Heart right ventricle (tissue), 16 donors: Measurements from ENCODE around the gene GPR107. TPM values are rescaled to one million over a fixed set of nuclear protein-coding genes. Genes with fewer than 3 reads are reported as not detected.

Experiments
- ATAC-seq, 8 donors: fragments of 200-7000 bp; cut with Tn5 transposase; one replicate each; pipeline ENCODE4 v1.9.1; 2020; ENCODE audit warnings: mild to moderate bottlenecking in 8 of 8, moderate library complexity in 8 of 8, moderate number of reproducible peaks in 1 of 8
- DNase-seq, 2 donors: peaks; one replicate each; pipeline ENCODE4 v3.0.0-alpha.2; 2020
- H3K27ac ChIP-seq, 10 donors: fragments of 200-600 bp; sonication (generic) in 2 of 10; one replicate each; pipeline versions ENCODE4 v1.5.0 to v1.8.0; 2020 to 2022; ENCODE audit warnings: mild to moderate bottlenecking in 3 of 10
- H3K27me3 ChIP-seq, 7 donors: fragments of 200-600 bp; one replicate each; pipeline ENCODE4 v1.8.0; 2021 to 2022; ENCODE audit warnings: mild to moderate bottlenecking in 2 of 7
- H3K36me3 ChIP-seq, 9 donors: fragments of 200-600 bp; sonication (generic) in 1 of 9; one replicate each; pipeline versions ENCODE4 v1.5.0 to v1.8.0; 2020 to 2022; ENCODE audit warnings: mild to moderate bottlenecking in 2 of 9
- H3K4me1 ChIP-seq, 9 donors: fragments of 200-600 bp; sonication (generic) in 1 of 9; one replicate each; pipeline versions ENCODE4 v1.5.0 to v1.8.0; 2020 to 2022; ENCODE audit warnings: mild to moderate bottlenecking in 4 of 9
- H3K4me3 ChIP-seq, 10 donors: fragments of 200-600 bp; sonication (generic) in 2 of 10; one replicate each; pipeline versions ENCODE4 v1.5.0 to v1.8.0; 2020 to 2022; ENCODE audit warnings: mild to moderate bottlenecking in 7 of 10, moderate library complexity in 2 of 10
- H3K9me3 ChIP-seq, 11 donors: fragments of 200-600 bp in 10 of 11; sonication (generic) in 2 of 11; one replicate each; pipeline versions ENCODE4 v1.5.0 to v1.8.0; 2013 to 2022; ENCODE audit warnings: mild to moderate bottlenecking in 2 of 11, control low read depth in 1 of 11, moderate library complexity in 1 of 11
- WGBS, 2 donors: extraction: QIAGEN DNeasy Blood & Tissue Kit; methylation state at CpG; one replicate each; pipeline ENCODE4 v1.1.7; 2013; ENCODE audit warnings: inconsistent platforms in 1 of 2; 5-methylcytosine and 5-hydroxymethylcytosine counted together
- intact Hi-C, 10 donors: fragments of 100-400 bp; cut with DNase I; formaldehyde crosslinking; loops; one replicate each; pipeline versions ENCODE4 v1.11.1 to v1.14.2; 2022
- polyA plus RNA-seq, 2 donors: library from polyadenylated mRNA; stranded (reverse); fragments of 200-250 nt; gene quantifications; one replicate each; pipeline ENCODE4 v1.2.3, GENCODE V29; 2013
- total RNA-seq, 10 donors: library from RNA; stranded (reverse); fragmentation: NEBNext Ultra II Directional in 3 of 10; extraction: Animal tissue kit (Norgen Biotek cat#: 25700) in 3 of 10; gene quantifications; one replicate each; pipeline versions ENCODE4 v1.2.1 to v1.2.4, GENCODE V29; 2021 to 2023
- TF ChIP-seq, protein P1 (sequence below), 9 donors: fragments of 200-600 bp; sonication (generic) in 2 of 9; IDR thresholded peaks; one replicate each; pipeline versions ENCODE4 v1.5.0 to v1.8.0; 2021 to 2022; ENCODE audit warnings: antibody characterized with exemption in 9 of 9, mild to moderate bottlenecking in 5 of 9, moderate library complexity in 1 of 9
- donor health status: Arrhythmogenic right ventricular cardiomyopathy.
- donor health status: ischemic (EF 13 %, LVEDD 7.1; RV severe dilation, severe dysfunction).
- donor health status: healthy with polysubstance abuse.
- donor health status: DM: no; HTN: yes; CAD: no.
- donor health status: DM: no; HTN: no; CAD: no.
- donor health status: ischemic (EF 25% LVEDD 6.9; RV normal size, moderate dysfunction).
- donor health status: ischemic (EF 25% LVEDD 5.7; RV mildly dilated, moderate dysfunction).
- donor health status: healthy.
- donor health status: DM: yes; HTN: yes; CAD: no.
- donor health status: Ischemic cardiomyopathy.
- donor health status: ischemic (EF 35%, LVEDD 5.7; RV mildly dilated, moderate dysfunction).
- donor health status: nonischemic (EF 11% LVEDD 7.7; RV severe dilation, severe dysfunction).
- donor health status: DM: yes; HTN: yes; CAD: no.
- donor health status: PGD.
- donor health status: ischemic (EF 29% LVEDD 5.4; RV normal size, mild dysfunction).
- donor health status: nonischemic (EF 23%, LVEDD 6.1; RV moderate dilation, normal function).

The GPR107 gene
- total and polyA plus RNA-seq, 12 donors, result 6.7 to 35.6 (median 23.9) TPM

DNA sequence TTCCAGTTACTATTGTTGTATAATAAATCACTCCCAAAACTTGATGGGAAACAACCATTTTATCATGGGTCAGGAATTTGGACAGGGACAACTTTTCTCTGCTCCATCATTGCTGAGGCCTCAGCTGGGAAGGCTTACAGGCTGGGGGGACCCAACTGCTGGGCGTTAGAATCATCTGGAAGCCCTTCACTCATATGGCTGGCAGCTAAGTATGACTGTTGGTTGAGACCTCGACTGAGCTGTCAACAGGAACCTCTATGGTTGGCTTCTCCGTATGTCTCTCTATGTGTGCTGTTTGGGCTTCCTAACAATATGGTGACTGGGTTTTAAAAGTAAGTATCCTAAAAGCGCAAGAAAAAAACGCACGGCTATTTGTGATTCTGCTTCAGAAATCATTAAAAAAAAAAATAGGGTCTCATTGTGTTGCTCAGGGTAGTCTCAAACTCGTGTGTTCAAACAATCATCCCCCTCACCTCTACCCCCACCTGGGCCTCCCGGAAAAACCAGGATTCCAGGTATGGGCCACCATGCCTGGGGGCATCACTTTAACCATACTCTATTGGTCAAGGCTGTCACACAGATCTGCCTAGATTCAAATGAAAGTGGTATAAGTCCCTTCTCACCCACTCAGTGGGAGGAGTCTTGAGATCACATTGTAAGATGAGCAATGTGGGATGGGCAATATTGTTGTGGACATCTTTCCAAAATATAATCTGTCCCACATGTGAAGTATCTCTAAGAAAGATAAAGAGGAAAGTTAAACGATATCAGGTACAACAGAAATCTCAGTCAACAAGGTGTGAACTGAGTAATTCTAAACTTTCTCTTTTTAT is 26.0 kb upstream of the GPR107 start:
- Histone ChIP-seq H3K4me3 (no peak overlapping the region), H3K27me3 (no peaks in the 10 kb centered on the region), H3K9me3 (peaks cover 0 to 10% (median 0%) of the 10 kb centered on the region in 11 donors), H3K27ac (peak overlapping the region in 1 of 10 donors; percentile 24), H3K4me1 (peaks cover 0 to 97% (median 45%) of the 10 kb centered on the region in 9 donors), H3K36me3 (no peaks in the 10 kb centered on the region)
- ATAC-seq (no peak), DNase-seq (no peak)
- intact Hi-C loops, result loop anchor here in 1 of 10 donors (10.0 kb wide), 1 partner anchor 53 kb away; no protein-coding TSS in a partner anchor
- WGBS, 2 donors, result 90% methylated on average over 9 of the region's 9 CpGs
- TF ChIP-seq, protein P1, sequence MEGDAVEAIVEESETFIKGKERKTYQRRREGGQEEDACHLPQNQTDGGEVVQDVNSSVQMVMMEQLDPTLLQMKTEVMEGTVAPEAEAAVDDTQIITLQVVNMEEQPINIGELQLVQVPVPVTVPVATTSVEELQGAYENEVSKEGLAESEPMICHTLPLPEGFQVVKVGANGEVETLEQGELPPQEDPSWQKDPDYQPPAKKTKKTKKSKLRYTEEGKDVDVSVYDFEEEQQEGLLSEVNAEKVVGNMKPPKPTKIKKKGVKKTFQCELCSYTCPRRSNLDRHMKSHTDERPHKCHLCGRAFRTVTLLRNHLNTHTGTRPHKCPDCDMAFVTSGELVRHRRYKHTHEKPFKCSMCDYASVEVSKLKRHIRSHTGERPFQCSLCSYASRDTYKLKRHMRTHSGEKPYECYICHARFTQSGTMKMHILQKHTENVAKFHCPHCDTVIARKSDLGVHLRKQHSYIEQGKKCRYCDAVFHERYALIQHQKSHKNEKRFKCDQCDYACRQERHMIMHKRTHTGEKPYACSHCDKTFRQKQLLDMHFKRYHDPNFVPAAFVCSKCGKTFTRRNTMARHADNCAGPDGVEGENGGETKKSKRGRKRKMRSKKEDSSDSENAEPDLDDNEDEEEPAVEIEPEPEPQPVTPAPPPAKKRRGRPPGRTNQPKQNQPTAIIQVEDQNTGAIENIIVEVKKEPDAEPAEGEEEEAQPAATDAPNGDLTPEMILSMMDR (IDR thresholded peaks at IDR 0.05), result no peak

DNA sequence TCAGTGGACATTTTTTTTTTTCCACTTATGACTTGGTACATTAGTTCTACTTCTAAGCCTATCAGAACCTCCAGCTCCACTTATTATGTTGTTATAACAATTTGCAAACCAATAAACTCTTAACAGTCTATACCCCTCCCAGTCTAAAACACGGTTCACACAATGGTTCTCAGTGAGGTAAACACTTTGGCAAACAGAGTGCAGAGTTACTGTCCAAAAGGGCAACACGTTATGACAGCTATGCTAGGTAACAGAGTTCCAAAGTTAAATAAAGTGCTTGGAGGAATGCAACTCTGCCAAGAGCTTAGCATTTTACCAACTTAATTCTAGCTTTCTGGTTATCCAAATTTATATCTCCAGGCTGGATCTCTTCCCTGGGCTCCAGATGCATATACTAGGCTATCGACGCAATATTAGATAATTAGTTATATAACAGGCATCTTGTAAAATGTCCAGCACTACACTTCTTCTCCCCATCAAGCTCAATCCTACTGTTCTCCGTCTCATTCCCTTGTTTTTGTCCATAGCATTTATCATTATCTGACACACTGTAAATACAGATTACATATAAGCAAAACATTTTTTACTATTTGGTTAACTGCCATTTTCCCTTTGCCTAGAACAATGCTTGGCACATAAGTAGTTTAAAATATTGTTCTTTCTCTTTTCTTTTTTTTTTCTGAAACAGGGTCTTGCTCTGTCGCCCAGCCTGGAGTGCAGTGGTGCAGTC is 25.0 kb upstream of the GPR107 start:
- ATAC-seq, result peak in 3 of 8 donors; percentile 33 to 57 (median 57)
- no peaks in the 10 kb centered on the region for H3K27me3 ChIP-seq
- no peak overlapping the region for H3K4me3 ChIP-seq
- DNase-seq, result no peak
- H3K4me1 ChIP-seq, result peaks cover 0 to 99% (median 49%) of the 10 kb centered on the region in 9 donors
- TF ChIP-seq, protein P1 (IDR thresholded peaks at IDR 0.05), result no peak
- WGBS, 2 donors, result 55 to 58% methylated on average over 6 of the region's 6 CpGs
- H3K9me3 ChIP-seq, result peaks cover 0 to 10% (median 0%) of the 10 kb centered on the region in 11 donors
- intact Hi-C loops, result loop anchor here in 1 of 10 donors (10.0 kb wide), 1 partner anchor 54 kb away; no protein-coding TSS in a partner anchor
- H3K36me3 ChIP-seq, result no peaks in the 10 kb centered on the region
- peak overlapping the region in 1 of 10 donors; percentile 19 for H3K27ac ChIP-seq

DNA sequence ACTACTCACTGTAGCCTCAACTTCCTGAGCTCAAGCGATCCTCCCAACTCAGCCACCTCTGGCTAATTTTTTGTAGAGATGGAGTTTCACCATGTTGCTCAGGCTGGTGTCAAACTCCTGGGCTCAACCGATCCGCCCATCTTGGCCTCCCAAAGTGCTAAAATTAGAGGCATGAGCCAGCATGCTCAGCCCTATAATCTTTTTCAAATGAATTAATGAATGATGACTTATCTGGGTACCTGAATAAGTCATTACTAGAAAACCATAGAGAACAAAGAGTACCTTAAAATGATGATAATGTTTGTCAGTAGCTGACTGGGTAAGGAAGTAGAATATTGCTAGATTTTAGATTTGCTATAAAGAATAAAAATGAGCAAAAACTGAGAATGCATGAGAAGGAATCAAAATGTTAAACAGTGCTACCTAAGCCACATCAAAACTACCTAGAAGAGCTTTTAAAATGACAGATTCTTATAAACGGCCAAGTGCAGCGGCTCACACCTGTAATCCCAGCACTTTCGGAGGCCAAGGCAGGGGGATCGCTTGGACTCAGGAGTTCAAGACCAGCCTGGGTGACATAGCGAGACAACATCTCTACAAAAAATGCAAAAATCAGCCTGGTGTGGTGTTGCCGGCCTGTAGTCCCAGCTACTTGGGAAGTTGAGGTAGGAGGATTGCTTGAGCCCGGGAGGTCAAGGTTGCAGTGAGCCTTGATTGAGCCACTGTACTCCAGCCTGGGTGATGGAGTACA is 24.3 kb upstream of the GPR107 start:
- DNase-seq (no peak), ATAC-seq (no peak)
- Histone ChIP-seq H3K4me1 (peaks cover 0 to 100% (median 49%) of the 10 kb centered on the region in 9 donors), H3K4me3 (no peak overlapping the region), H3K36me3 (no peaks in the 10 kb centered on the region), H3K27ac (peak overlapping the region in 1 of 10 donors; percentile 19), H3K27me3 (no peaks in the 10 kb centered on the region), H3K9me3 (peaks cover 0 to 10% (median 0%) of the 10 kb centered on the region in 11 donors)
- intact Hi-C loops, result loop anchor here in 1 of 10 donors (10.0 kb wide), 1 partner anchor 55 kb away; no protein-coding TSS in a partner anchor
- TF ChIP-seq, protein P1 (IDR thresholded peaks at IDR 0.05), result no peak
- 90% methylated on average over 10 of the region's 10 CpGs for WGBS, 2 donors
